GM20431 (cell line): Measurements from ENCODE around the gene KLHL26.
"Not testable (repeated sequence)": the region's sequence is repeated elsewhere in the genome, so short reads cannot be mapped to it uniquely, and the experiment has no call there.

Experiments used
- in situ Hi-C: fragments of 300-500 bp; cut with MseI, MboI; formaldehyde crosslinking; loops from one replicate; pipeline ENCODE4 v1.15.0; 2020; ENCODE audit warnings: low sequenced_read_pairs; ENCODE audit not compliant: unreplicated experiment

Gene KLHL26

GRCh38 chr19:18600692-18601397, 36.0 kb upstream of the KLHL26 start:
- in situ Hi-C loops: not testable (repeated sequence)

- in situ Hi-C loops: no loop called here
These were observed 35.0 kb upstream of the KLHL26 start for GRCh38 chr19:18601875-18602274.

- in situ Hi-C loops: no loop called here
These were observed 33.4 kb upstream of the KLHL26 start for GRCh38 chr19:18603255-18603957.

GRCh38 chr19:18603958-18604819, 32.6 kb upstream of the KLHL26 start:
- in situ Hi-C loops: no loop called here

GRCh38 chr19:18604820-18605159, 32.0 kb upstream of the KLHL26 start:
- in situ Hi-C loops: no loop called here

GRCh38 chr19:18605196-18605545, 31.7 kb upstream of the KLHL26 start:
- in situ Hi-C loops: no loop called here

GRCh38 chr19:18605546-18606280, 31.1 kb upstream of the KLHL26 start:
- in situ Hi-C loops: no loop called here

- in situ Hi-C loops: no loop called here
These were observed 30.3 kb upstream of the KLHL26 start, which contains the start of gene CRLF1 for GRCh38 chr19:18606281-18607225. TSS of gene CRLF1 (minus strand) at chr19:18606799. CDS start at chr19:18606656, 143 bp downstream.

GRCh38 chr19:18607226-18608101, 29.4 kb upstream of the KLHL26 start:
- in situ Hi-C loops: no loop called here

- in situ Hi-C loops: no loop called here
These were observed 28.6 kb upstream of the KLHL26 start for GRCh38 chr19:18608102-18608804.

GRCh38 chr19:18608805-18609716, 27.8 kb upstream of the KLHL26 start:
- in situ Hi-C loops: no loop called here

- in situ Hi-C loops: no loop called here
These were observed 27.1 kb upstream of the KLHL26 start for GRCh38 chr19:18609717-18610051.

- in situ Hi-C loops: no loop called here
These were observed 26.6 kb upstream of the KLHL26 start for GRCh38 chr19:18610245-18610555.

- in situ Hi-C loops: no loop called here
These were observed 26.1 kb upstream of the KLHL26 start for GRCh38 chr19:18610556-18611326.

- in situ Hi-C loops: no loop called here
These were observed 25.3 kb upstream of the KLHL26 start for GRCh38 chr19:18611327-18612050.
